GM19455 (cell line): ENCODE measurements around the gene MOGAT2.
"Not testable (repeated sequence)": the region's sequence is repeated elsewhere in the genome, so short reads cannot be mapped to it uniquely, and the experiment has no call there.

Source experiments
- ATAC-seq: cut with Tn5 transposase; IDR thresholded peaks from one replicate; pipeline ENCODE4 v1.9.1; 2021; ENCODE audit not compliant: unreplicated experiment

Gene MOGAT2

GRCh38 chr11:75717608-75718418 is at the start of gene MOGAT2:
Gene MOGAT2, plus strand, starts transcription at chr11:75717838. Its CDS starts 51 bp downstream, at chr11:75717889.
- ATAC-seq = no peak

GRCh38 chr11:75668451-75669297 is 49.0 kb upstream of the MOGAT2 start, which contains the start of gene MAP6:
Gene MAP6, minus strand, starts transcription at chr11:75669038. Its CDS starts 669 bp downstream, at chr11:75668369.
- ATAC-seq = no peak

DNA sequence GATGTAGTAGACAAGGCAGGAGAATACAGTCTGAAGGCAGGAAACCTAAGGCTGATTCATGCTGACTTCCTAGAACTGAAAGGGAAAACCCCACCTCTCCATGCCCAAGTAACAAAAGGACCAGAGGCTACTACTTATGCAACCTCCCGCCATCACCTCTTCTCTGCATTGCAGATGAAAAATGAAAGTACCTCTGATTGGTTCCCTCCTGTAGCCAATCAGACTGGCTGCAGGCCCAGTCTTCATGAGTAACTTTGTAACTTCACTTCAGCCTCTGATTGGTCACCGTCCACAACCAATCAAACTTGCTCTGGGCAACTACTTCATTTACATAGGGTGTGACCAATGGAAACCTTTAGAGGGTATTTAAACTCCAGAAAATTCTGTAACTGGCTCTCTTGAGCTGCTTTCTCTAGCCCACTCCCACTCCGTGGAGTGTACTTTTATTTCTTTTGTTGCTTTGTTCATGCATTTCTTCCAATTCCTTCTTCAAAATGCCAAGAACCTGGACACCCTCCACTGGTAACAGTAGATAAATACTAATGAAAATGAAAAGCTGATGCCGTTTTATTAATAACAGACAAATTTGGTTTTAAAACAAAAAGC is 43.6 kb upstream of the MOGAT2 start:
- no peak for ATAC-seq

DNA sequence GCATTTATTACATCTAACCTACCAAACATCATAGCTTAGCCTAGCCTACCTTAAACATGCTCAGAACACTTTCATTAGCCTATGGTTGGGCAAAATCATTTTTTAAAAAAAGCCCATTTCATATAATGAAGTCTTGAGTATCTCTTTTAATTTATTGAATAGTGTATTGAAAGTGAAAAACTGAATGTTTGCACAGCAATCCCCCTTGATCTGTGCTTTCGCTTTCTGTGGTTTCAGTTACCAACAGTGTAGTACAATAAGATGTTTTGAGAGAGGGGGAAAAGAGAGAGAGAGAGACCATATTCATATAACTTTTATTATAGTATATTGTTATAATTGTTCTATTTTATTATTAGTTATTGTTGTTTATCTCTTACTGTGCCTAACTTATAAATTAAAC is 40.4 kb upstream of the MOGAT2 start:
- no peak for ATAC-seq

DNA sequence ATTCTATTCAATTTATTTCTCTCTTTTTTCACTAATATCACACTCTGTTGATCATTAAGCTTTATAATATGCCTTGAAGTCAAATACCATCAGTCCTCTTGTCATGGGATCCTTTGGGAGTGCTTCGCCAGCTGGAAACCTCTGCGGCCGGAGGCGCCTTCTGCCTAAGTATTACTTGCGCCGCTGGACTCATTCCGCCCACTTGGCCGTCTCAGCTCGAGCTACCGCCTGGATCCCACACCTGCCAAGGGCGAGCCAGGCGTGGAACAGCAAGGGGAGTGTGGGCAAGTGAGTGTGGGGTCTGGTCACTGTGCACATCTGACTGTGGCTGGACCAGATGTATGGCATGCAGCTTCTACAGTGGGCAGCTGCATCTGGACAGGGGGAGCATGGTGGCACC is 39.7 kb upstream of the MOGAT2 start:
- no peak for ATAC-seq

DNA sequence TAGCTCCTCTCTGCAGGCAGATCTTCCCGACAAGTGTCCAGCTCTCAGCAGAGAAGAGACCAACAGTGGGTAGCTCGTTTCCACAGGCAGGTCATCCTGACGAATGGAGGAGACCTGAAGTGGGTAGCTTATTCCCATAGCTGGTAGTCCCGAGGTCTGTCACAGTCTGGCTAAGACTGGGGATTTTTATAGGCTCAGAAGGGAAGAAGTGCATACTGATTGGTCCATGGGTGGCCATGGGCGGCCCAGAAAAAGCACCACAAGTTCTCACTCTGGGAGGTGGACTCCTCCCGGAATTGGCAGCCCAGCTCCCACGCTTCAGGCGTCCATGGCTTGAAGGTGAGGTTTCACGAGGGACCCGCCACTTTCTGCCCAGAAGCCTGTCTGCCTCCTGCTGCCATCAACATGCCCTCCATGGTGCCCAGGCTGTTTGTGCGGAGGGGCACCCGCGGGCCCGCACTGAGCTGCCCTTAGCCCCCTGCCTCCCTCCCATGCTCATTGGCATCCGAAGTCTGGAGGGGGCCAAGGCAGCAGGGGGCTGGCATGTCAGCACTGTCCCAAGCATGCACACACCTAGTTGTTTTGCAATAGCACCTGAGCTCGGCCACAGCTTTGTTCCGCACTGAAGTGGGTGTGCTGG is 38.9 kb upstream of the MOGAT2 start:
- no peak for ATAC-seq

- no peak for ATAC-seq
Observed at GRCh38 chr11:75679566-75679965, 38.1 kb upstream of the MOGAT2 start.

DNA sequence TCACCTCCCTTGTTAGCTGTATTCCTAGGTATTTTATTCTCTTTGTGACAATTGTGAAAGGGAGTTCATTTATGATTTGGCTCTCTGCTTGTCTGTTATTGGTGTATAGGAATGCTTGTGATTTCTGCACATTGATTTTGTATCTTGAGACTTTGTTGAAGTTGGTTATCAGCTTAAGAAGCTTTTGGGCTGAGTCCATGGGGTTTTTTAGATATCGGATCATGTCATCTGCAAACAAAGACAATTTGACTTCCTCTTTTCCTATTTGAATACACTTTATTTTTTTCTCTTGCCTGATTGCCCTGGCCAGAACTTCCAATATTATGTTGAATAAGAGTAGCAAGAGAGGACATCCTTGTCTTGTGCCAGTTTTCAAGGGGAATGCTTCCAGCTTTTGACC is 33.8 kb upstream of the MOGAT2 start:
- not testable (repeated sequence) for ATAC-seq

- ATAC-seq = no peak
Observed at GRCh38 chr11:75689863-75690609, 27.6 kb upstream of the MOGAT2 start.

- ATAC-seq = no peak
Observed at GRCh38 chr11:75691804-75692203, 25.8 kb upstream of the MOGAT2 start.

- no peak for ATAC-seq
Observed at GRCh38 chr11:75697906-75698581, 19.6 kb upstream of the MOGAT2 start.

DNA sequence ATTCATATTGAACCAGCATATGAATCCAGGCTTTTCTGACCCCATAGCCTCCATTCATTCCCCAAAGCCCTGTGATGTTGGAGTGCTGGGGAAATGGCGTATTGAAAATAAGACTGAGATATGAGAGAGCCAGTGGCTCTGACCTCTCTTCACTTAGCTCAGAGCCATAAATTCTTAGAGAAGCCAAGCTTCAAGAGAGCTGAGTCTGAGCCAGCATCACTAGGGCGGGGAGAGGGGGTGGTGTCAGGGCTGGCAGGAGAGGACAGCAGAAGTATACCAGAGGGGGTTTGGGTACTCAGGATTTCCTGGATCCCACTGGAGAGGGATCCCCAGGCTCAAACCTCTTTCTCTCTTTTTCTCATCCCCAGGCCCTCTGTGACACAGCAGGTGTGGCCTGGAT is 16.7 kb upstream of the MOGAT2 start:
- no peak for ATAC-seq

DNA sequence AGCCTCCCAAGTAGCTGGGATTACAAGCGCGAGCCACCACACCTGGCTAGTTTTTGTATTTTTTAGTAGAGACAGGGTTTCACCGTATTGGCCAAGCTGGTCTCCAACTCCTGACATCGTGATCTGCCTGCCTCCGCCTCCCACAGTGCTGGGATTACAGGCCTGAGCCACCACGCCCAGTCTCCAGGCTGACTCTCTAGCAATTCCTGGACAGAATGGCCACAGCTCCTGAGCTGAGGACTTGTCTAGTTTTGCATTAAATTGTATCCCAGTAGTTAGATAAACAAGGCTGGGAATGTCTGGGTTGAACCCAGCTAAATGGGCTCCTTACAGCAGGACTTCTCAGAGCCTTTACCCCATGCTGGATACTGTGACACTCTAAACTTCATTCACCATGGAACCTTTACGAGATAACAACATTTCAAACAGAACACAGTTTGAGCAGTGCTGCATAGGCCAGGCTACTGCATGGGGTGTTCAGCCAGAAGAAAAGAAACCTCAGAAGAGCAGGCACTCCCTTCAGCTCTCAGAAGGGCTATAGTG is 13.9 kb upstream of the MOGAT2 start:
- no peak for ATAC-seq

GRCh38 chr11:75705541-75705940 is 12.1 kb upstream of the MOGAT2 start:
- no peak for ATAC-seq

DNA sequence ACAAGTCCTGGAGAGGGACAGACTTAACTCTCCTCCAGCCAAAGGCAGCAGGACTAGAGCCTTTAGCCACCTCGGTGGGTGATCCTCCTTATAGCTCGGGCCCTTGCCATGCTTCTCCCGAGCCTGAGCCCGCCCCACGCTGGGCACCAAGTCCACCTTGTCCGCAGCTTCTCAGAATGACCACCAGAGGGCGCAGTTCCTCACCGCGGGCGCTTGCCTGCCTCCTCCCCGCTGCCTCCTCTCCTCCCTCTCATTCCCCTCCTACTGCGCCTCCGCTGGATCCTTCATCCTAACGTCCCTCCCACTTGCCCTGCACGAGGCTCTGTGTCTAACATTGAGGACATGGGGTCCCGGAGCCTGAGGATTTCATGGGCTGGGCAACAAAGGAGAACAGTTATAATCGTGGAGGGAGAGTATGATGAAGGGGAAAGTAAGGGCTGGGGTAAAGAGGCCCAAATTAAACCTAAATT is 11.3 kb upstream of the MOGAT2 start:
- no peak for ATAC-seq

- no peak for ATAC-seq
Observed at GRCh38 chr11:75714211-75714610, 3.4 kb upstream of the MOGAT2 start.

DNA sequence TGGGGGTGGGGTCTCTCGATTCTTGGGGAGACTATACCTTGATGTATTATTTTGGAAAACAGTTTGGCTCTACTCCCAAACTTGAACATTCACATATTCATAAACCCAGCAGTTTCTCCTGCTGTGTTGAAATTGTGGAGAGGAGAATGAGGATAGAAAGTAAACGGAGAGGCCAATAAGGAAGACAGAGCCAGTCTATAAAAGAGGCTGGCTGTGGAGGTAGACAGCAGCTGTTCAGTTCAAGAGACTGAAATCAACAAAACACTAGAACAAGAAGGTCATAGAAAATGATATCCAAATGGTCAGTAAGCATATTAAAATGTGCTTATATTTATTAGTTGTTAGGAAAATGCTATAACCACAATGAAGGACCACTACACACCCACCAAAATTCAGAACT is 1.9 kb upstream of the MOGAT2 start:
- no peak for ATAC-seq

DNA sequence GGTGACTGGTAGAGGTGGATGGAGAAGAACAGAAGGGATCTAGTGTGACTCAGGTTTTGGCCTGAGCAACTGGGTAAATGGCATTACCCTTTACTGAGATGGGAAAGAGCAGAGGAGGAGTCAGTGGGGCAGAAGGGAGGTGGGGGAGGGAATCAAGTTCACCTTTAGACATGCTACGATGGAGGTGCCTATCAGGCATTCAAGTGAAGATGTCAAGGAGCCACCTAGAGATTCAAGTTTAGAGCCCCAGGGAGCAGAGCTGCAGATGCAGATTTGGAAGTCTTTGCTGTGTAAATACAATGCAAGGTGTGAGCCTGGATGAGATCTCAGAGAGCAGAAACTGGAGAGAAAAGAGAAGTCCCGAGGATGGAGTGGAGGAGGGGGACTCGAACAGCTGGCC is 979 bp upstream of the MOGAT2 start:
- ATAC-seq = no peak
